Renal pelvis (tissue), 4 donors: ENCODE data around the gene LMBR1. TPM values are rescaled to one million over a fixed set of nuclear protein-coding genes. Genes with fewer than 3 reads are reported as not detected.
"Not testable (repeated sequence)": the region's sequence is repeated elsewhere in the genome, so short reads cannot be mapped to it uniquely, and the experiment has no call there.

Experiments used
- DNase-seq: peaks from one replicate; pipeline ENCODE4 v3.0.0-alpha.2; 2013
- polyA plus RNA-seq, 3 donors: library from polyadenylated mRNA; unstranded; fragments of 120-200 nt; gene quantifications; one replicate each; pipeline ENCODE4 v1.2.1, GENCODE V29; 2013; ENCODE audit not compliant: insufficient read length in 3 of 3

The LMBR1 gene
- polyA plus RNA-seq, 3 donors, result 39.9 to 47.1 (median 43.1) TPM

DNA sequence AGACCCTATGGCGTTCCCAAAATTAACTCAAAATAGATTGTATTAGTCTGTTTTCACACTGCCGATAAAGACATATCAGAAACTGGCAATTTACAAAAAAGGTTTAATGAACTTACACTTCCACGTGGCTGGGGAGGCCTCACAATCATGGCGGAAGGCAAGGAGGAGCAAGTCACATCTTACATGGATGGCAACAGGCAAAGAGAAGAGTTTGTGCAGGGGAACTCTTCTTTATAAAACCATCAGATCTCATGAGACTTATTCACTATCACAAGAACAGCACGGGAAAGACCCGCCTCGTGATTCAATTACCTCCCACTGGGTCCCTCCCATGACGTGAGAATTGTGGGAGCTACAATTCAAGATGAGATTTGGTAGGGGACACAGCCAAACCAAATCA is 32.9 kb downstream of the LMBR1 start:
- not testable (repeated sequence) for DNase-seq

DNA sequence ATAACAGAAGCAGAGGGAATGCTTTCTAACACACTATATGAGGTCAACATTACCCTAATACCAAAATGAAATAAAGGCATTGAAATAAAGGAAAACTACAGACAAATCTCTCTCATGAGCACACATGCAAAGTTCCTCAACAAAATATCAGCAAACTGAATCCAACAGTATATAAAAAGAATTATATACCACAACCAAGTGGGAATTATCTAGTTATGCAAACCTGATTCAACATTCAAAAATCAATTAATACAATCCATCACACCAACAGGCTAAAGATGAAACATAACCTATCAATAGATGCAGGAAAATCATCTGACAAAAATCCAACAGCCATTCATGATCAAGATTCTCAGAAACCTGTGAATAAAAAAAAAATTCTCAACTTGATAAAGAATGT is 34.5 kb downstream of the LMBR1 start:
- DNase-seq, result no peak

DNA sequence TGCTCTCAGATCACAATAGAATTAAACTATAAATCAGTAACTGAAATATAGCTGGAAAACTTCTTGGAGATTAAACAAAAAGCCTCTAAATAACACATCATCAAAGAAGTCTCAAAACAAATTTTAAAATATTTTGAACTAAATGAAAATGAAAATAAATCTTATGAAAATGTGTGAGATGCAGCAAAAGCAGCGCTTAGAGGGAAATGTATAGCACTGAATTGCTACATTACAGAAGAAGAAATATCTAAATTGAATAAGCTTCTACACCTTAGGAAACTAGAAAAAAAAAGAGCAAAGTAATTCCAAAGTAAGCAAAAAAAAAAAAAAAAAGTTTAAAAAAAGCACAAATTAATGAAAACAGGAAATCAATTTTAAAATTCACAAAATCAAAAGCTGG is 35.2 kb downstream of the LMBR1 start:
- no peak for DNase-seq

DNA sequence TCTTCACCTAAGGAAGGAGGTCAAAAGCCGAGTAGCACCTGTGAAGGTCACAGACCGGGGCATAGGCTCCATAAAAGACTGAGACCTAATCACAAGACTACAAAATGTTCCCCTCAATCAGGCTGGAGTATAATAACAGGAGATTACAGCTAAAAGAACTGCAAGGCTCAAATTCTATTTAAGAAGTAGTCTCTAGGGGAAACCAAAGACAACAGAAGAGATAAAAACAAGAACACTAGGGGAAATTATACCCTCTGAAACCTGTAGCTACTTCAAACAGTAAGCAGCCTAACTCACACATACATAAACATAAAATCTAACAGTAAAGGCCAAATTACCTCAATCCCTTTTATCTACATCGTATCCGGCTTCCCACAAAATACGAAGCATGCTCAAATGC is 38.3 kb downstream of the LMBR1 start:
- DNase-seq, result no peak

DNA sequence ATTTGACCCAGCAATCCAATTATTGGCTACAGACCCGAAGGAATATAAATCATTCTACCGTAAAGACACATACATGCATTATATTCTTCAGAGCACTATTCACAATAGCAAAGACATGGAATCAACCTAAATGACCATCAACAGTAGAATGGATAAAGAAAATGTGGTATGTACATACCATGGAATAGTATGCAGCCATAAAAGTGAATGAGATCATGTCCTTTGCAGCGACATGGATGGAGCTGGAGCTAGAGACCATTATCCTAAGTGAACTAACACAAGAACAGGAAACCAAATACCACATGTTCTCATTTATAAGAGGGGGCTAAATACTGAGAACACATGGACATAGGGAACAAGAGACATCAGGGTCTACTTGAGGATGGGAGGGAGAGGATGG is 44.0 kb downstream of the LMBR1 start:
- DNase-seq, result no peak

DNA sequence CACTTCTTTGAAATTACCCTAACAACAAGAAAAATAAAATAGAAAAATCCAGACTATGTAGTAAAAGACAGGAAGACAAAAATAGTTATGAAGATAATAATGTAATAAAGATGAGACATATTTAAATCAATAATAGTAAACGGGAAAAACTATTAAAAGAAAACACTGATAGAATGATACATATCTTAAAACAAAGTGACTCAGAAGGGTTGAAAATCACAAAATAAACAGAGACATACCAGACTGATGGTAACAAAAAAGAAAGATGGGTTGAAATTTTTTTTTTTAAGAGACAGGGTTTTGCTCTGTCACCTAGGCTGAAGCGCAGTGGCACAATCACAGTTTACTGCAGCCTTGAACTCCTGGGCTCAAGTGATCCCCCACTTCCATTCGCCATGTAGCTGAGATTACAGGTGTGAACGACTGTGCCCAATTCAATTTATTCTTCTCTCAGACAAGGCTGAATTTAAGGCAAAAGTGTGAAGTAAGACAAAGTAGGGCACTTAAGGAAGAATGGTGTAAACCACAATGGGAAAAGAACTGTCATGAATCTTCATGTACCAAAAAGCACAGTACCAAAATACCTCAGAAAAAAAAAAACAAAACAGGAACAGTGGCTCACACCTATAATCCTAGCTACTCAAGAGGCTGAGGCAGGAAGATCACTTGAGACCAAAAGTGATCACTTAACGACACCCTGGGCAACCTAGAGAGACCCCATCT is 47.4 kb downstream of the LMBR1 start:
- no peak for DNase-seq

DNA sequence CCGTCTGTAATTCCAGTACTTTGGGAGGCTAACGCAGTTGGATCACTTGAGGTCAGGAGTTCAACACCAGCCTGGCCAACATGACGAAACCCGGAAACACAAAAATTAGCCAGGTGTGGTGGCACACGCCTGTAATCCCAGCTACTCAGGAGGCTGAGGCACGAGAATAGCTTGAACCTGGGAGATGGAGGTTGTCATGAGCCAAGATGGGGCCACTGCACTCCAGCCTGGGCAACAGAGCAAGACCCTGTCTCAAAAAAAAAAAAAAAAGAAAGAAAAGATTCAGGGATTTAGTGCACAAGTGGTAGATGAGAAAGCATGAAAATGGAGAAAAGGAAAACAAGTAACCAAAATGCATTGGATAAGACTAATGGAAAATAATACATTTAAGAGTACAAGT is 49.4 kb downstream of the LMBR1 start:
- not testable (repeated sequence) for DNase-seq

DNA sequence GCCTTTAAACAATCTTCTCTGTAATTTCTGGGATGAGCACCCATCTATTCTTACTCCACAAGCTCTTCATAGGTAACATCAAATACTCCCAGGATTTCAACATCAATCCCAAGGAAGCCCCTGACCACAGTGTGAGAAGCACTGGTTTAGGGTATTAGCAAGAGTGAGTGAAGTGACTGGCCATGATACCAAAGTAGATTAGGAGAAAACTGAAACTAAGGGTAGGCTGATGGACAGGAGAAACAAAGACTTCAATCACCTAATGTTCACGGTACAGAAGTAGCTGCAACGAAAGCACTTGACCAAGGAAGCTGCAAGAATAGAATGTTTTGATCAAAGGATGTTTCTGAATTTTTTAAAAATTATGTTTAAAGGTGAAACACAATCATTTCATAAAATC is 49.8 kb downstream of the LMBR1 start:
- no peak for DNase-seq

DNA sequence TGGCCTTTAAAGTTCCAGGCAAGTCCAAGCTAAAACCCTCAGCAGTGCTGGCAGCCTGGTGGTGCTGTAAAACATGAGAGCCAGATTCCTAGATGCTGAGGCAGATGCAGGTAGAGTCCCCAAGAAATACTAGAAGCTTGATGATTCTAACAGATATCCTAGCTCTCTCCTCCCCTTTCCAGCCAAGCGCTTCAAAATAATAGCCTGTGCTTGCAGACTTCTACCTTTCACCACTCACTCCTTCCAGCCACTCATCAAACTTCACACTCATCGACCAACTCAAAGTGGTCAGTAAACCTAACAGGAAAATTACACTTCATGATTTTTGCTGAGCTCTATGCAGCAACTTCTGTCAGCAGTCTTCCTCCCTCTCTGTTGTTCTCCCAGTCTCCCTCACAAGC is 50.2 kb downstream of the LMBR1 start:
- peak; percentile 34 for DNase-seq

DNA sequence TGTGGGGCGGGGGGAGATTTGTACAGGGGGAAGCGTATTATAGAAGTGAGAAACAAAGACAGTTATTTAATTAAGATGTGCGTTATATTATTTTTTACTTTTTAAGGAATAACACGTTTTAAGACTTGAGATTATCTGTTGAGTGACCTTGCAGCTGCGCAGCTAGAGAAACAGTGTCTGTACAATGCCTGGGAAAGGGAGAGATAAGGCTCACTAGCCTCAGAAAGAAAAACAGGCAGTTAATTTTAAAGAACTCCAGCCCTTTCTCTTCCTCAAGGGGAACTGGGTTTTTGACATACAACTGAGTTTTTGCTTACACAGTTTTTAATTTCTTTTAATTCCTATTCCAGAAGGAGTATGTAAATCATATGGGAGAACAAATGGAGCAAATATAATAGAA is 50.7 kb downstream of the LMBR1 start:
- DNase-seq, result no peak

DNA sequence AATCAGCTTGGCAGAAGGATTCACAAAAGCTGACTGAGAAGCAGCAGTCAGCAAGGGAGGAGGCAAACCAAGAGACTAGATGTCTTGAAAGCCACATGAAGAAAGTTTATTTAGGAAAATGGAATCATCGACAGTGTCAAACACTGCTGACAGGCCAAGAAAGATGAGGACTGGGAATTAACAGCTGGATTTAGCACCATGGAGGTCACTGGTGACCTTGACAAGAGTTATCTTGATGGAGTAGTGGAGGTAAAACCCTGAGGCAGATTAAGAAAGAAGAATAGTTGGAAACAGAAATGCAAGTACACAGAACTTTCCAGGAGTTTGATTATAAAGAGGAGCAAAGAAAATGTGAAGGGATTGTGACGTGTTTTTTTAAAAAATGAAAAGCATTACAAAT is 51.5 kb downstream of the LMBR1 start:
- DNase-seq, result no peak

DNA sequence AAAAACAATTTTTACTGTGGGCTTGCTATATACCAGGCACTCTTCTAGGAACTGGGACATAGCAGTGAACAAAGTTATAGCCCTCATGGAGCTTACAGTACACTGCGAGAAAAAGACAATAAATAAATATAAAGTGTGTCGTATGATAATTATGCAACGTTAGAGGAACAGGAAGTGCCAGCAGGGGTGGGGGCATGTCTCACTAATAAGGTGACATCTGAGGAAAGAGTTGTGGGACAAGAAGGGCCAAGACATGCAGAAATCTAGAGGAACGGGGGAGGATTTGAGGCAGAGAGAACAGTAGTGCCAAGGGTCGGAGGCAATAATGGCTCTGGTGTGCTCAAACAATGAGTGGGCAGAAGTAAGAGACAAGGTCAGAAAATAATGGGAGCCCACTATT is 52.8 kb downstream of the LMBR1 start:
- DNase-seq, result no peak

DNA sequence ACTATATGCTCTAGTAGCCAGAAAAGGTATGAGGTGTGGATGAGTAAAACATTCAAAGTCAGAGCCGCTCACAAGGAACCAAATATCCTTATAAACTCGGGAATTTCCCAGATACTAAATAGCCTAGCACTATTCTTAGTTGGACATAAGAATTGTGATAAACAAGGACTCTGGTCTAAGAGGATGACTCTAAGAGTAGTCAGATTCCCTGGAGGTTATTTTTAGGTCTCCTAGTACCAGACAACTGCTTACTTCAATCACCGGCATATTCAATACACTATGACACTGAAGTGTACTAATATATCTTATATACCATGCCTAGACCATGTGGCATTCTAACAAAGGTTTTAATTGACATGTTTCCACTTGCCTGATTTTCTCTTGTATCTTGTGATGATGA is 56.5 kb downstream of the LMBR1 start:
- no peak for DNase-seq

DNA sequence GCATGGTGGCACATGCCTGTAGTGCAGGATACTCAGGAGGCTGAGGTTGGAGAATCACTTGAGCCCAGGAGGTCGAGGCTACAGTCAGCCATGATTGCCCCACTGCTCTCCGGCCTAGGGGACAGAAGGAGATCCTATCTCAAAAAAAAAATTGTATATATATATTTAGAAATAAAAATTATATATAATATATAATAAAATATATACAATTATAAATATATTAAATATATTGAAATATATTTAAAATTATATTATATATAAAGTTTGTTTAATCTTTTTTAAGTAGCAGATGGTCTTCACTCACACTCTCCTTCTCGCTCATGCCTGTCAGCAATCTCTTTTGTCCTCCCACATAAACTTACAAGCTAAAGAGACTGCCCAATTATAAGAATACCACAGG is 58.5 kb downstream of the LMBR1 start:
- DNase-seq, result no peak

DNA sequence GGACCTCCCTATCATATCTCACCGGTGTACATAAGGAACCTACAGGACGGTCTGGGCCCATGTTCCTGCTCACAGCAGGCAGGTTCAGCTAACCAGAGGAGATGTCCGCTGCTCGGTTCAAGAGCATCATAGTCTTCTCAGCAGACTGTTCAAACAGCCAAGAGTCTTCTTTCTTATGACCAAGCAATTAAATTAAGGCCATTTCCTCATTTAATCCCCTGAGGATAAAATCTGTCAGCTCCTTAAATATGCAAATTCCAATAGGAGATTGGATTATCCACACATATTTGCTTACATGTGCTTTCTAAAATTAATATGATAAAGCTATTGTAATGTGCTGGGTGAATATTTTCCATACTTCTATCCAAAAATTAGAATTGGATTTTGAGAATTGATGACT is 59.7 kb downstream of the LMBR1 start:
- DNase-seq, result no peak

DNA sequence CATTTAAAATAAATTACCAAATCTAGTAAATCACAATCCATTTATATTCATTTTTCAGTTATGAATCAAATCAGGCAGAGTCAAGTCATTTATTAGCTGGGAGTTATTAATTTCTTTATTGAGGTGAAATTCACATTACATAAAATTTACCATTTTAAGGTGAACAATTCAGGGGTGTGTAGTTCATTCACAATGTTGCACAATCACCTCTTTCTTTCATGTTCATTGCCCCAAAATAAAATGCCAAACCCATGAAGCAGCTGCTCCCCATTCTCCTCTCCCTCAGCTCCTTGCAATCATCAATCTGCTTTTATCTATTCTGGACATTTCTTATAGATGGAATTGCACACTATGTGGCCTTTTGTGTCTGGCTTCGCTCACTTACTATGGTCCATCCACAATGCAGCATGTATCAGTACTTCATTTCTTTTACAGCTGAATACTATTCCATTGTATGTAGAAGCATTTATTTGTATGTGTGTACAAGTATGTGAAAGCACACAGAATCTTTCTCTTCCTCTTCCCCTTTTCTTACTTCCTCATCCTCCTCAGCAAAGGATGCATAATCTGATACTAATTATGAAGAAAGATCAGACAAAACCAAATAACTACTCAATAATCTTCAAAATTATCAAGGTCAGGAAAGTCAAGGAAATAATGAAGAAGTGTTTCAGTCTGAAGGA is 60.6 kb downstream of the LMBR1 start:
- no peak for DNase-seq

DNA sequence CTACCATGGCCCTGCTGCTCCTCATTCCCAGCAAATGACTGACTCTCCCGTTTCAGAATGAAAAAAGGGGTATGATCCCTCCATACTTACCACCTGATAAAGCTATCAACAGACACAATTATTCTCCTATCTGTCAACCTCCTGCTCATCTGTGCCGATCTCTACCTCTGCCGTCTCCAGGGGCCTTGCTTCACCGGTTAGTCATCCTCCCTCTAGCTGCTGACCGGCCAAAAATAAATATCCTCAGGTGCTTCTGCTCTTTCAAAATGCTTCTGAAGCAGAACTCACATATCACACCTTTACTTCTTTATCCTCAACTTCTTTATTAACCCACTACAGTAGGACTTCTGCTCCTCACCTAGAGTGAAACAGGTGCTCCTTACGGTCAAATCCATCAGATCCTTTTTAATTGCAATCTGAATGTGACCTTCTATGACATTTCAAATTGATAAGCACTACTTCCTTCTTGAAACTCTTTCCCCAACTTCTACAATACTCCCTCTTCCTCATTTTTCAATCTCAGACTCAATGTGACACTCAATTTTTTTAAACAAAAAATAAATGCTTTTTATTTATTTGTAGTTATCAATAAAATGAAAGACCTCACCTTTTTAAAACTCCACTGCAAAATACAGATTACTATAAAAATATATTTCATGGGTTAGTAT is 63.2 kb downstream of the LMBR1 start:
- no peak for DNase-seq

DNA sequence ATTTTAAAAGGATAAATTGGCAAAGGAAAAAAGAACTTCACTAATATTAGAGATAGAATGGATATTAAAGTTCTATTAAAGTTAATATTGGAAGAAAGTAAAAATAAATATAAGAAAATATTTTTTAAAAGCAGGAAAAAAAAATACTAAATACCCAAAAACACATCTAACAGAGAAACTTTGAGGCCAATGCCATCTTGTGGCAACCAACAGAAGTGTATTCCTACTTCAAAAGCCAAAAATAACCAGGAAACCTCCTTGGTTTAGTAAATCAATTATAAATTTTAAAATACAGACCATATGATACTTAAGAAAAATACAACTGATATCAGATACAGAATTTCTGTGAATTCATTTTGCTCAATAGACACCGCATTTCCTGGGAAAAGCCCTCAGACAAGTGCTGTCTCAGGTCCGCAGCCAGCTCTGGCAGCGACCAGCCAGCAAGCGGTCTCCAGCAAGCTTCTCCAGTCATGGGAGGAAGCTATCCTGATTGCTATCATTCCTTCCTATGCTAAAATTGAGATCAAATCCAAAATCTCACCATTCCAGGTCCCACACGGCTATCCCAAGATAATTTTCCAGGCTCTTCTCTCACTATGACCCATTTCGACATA is 65.3 kb downstream of the LMBR1 start:
- DNase-seq, result no peak

DNA sequence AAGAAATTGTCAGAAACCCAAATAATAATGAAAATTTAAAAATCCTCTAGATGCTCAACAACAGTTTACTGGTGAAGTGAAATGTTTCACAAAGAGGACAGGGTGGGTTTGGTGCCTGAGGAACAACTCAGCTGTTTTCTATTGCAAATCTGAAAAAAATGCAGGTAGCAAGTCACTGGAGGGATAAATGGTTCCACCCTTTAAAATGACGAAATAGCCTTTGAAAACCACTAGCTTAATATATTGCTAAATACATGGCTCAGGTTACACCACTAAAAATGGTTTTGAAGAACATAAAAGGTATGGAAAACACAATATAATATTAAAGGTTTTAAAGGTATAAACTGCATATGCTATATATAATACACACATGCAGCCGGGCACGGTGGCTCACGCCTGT is 69.5 kb downstream of the LMBR1 start:
- no peak for DNase-seq

DNA sequence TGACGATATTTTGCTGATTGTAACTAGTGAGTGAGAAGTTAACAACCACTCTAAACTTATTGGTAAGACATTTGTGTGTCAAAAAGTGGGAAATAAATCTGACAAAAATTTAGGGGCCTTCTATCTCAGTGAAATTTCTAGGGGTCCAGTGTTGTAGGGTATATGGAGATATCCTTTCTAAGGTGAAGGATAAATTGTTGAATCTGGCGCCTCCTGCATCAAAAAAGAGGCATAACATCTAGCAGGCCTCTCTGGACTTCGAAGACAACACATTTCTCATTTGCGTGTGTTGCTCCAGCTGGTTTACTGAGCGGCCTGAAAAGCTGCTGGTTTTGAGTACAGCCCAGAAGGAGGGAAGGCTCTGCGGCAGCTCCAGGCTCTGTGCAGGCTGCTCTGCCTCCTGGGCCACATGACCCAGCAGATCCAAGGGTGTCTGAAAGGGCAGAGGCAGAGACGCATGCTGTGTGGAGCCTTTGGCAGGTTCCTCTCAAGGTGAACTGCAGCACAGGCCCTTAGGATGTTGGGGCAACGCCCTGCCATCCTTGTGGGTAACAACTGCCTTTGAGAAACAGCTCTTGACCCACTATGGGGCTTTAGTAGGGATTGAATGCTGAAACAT is 72.4 kb downstream of the LMBR1 start:
- no peak for DNase-seq

DNA sequence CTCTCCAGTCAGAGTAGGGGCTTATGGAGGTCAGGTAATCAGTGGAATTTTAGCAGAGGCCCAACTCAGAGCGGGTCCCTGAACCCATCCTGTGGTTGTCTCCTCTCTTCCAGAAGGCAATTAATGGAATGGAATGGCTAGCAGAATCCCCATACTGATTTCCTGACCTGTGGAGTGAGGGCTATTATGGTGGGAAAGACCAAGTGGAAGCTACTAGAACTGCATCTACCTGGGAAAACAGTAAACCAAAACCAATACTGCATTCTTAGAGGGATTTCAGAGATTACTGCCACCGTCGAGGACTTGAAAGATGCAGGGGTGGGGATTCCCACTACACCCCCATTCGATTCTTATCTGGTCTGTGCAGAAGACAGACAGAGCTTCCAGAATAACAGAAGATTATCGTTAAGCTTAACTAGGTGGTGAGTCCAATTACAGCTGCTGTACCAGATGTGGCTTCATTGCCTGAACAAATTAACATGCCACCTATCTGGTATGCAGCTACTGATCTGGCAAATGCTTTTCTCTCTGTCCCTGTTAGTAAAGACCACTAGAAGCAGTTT is 73.2 kb downstream of the LMBR1 start:
- DNase-seq, result no peak

DNA sequence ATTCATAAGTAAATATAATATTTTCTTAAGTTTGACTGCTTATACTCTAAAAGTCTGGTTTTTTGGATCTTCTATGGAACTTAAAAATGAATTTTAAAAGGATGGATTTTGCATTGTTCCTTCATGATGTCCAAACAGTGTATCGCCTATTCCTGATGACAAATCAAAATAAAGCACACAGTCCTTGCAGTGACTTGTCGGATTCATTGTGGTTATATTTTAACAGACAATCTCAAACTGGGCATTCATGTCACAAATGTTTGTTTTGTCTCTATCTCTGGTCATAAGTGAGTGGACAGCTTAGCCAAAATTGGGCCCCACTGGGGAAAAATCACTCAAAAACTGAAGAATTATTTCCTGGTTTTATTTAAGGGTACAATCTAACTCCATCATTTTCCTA is 74.8 kb downstream of the LMBR1 start:
- DNase-seq, result no peak
